HG03025 (cell line): ENCODE results near the gene EMP3.
"Not testable (repeated sequence)": the region's sequence is repeated elsewhere in the genome, so short reads cannot be mapped to it uniquely, and the experiment has no call there.

Experiments used
- ATAC-seq: cut with Tn5 transposase; IDR thresholded peaks from one replicate; pipeline ENCODE4 v1.9.1; 2021; ENCODE audit warnings: mild to moderate bottlenecking, moderate library complexity; ENCODE audit not compliant: unreplicated experiment, low FRiP score

The EMP3 gene

GRCh38 chr19:48315712-48316111 is 9.6 kb upstream of the EMP3 start:
- ATAC-seq = no peak

GRCh38 chr19:48317708-48317960 is 7.7 kb upstream of the EMP3 start:
- not testable (repeated sequence) for ATAC-seq

GRCh38 chr19:48318286-48318987 is 6.9 kb upstream of the EMP3 start:
- ATAC-seq = no peak

GRCh38 chr19:48319647-48320541 is 5.5 kb upstream of the EMP3 start:
- ATAC-seq = no peak

GRCh38 chr19:48321372-48321621 is 4.1 kb upstream of the EMP3 start:
- peak; percentile 46 for ATAC-seq

- ATAC-seq = peak; percentile 64
These were observed 3.4 kb upstream of the EMP3 start for GRCh38 chr19:48321622-48322591.

- ATAC-seq = no peak
These were observed 4.0 kb downstream of the EMP3 start for GRCh38 chr19:48329167-48329891.

GRCh38 chr19:48330012-48330681 is 4.8 kb downstream of the EMP3 start:
- ATAC-seq = no peak

GRCh38 chr19:48332351-48332661 is 7.0 kb downstream of the EMP3 start:
- ATAC-seq = no peak

GRCh38 chr19:48332662-48333466 is 7.5 kb downstream of the EMP3 start:
- peak; percentile 64 for ATAC-seq

- ATAC-seq = no peak
These were observed 8.4 kb downstream of the EMP3 start for GRCh38 chr19:48333467-48334384.

GRCh38 chr19:48338253-48338755 is 13.0 kb downstream of the EMP3 start:
- no peak for ATAC-seq

- ATAC-seq = no peak
These were observed 13.6 kb downstream of the EMP3 start for GRCh38 chr19:48338802-48339503.

GRCh38 chr19:48340995-48341394 is 15.6 kb downstream of the EMP3 start:
- ATAC-seq = no peak

- ATAC-seq = no peak
These were observed 16.4 kb downstream of the EMP3 start for GRCh38 chr19:48341515-48342413.

- ATAC-seq = no peak
These were observed 17.0 kb downstream of the EMP3 start for GRCh38 chr19:48342414-48342738.
